HG03575 (cell line): Measurements from ENCODE around the gene HS6ST2.
"Not testable (repeated sequence)": the region's sequence is repeated elsewhere in the genome, so short reads cannot be mapped to it uniquely, and the experiment has no call there.

Experiments used
- ATAC-seq: cut with Tn5 transposase; IDR thresholded peaks from one replicate; pipeline ENCODE4 v1.9.1; 2021; ENCODE audit not compliant: unreplicated experiment, insufficient number of reproducible peaks, low FRiP score; ENCODE audit errors: extremely low read depth

HS6ST2 gene

GRCh38 chrX:132958091-132958703 lies at the start of gene HS6ST2:
Gene HS6ST2, minus strand, starts transcription at chrX:132958629.
- ATAC-seq = no peak

GRCh38 chrX:133007458-133007857 lies 49.0 kb upstream of the HS6ST2 start:
- ATAC-seq = no peak

- no peak for ATAC-seq
Measured at GRCh38 chrX:133005616-133006015, 47.2 kb upstream of the HS6ST2 start.

- no peak for ATAC-seq
Measured at GRCh38 chrX:133005042-133005441, 46.6 kb upstream of the HS6ST2 start.

- ATAC-seq = no peak
Measured at GRCh38 chrX:132999209-132999608, 40.8 kb upstream of the HS6ST2 start.

GRCh38 chrX:132990835-132991234 lies 32.4 kb upstream of the HS6ST2 start:
- no peak for ATAC-seq

- no peak for ATAC-seq
Measured at GRCh38 chrX:132986556-132986955, 28.1 kb upstream of the HS6ST2 start.

- no peak for ATAC-seq
Measured at GRCh38 chrX:132984058-132984650, 25.7 kb upstream of the HS6ST2 start.

GRCh38 chrX:132983496-132983895 lies 25.1 kb upstream of the HS6ST2 start:
- ATAC-seq = no peak

- ATAC-seq = not testable (repeated sequence)
Measured at GRCh38 chrX:132980035-132980434, 21.6 kb upstream of the HS6ST2 start.

- no peak for ATAC-seq
Measured at GRCh38 chrX:132968296-132968949, 10.0 kb upstream of the HS6ST2 start.

- no peak for ATAC-seq
Measured at GRCh38 chrX:132967049-132967448, 8.6 kb upstream of the HS6ST2 start.

GRCh38 chrX:132965461-132965860 lies 7.0 kb upstream of the HS6ST2 start:
- no peak for ATAC-seq

- ATAC-seq = no peak
Measured at GRCh38 chrX:132961511-132961910, 3.1 kb upstream of the HS6ST2 start.

GRCh38 chrX:132957211-132958090 lies 978 bp downstream of the HS6ST2 start:
- no peak for ATAC-seq

GRCh38 chrX:132956421-132957210 lies 1.8 kb downstream of the HS6ST2 start:
- ATAC-seq = no peak

- no peak for ATAC-seq
Measured at GRCh38 chrX:132955690-132956089, 2.7 kb downstream of the HS6ST2 start.

GRCh38 chrX:132954323-132954722 lies 4.1 kb downstream of the HS6ST2 start:
- ATAC-seq = no peak

- ATAC-seq = no peak
Measured at GRCh38 chrX:132953354-132953753, 5.1 kb downstream of the HS6ST2 start.
